Activated gamma-delta T cell (primary cell): ENCODE measurements around the gene ELP1.
"Not testable (repeated sequence)": the region's sequence is repeated elsewhere in the genome, so short reads cannot be mapped to it uniquely, and the experiment has no call there.

Experiments
- DNase-seq: peaks from one replicate; lab custom pipeline; 2025; lab: John Stamatoyannopoulos, UW
- total RNA-seq, 2 donors: gene quantifications; one replicate each; lab custom pipeline; 2026; lab: John Stamatoyannopoulos, UW

Gene ELP1, protein sequence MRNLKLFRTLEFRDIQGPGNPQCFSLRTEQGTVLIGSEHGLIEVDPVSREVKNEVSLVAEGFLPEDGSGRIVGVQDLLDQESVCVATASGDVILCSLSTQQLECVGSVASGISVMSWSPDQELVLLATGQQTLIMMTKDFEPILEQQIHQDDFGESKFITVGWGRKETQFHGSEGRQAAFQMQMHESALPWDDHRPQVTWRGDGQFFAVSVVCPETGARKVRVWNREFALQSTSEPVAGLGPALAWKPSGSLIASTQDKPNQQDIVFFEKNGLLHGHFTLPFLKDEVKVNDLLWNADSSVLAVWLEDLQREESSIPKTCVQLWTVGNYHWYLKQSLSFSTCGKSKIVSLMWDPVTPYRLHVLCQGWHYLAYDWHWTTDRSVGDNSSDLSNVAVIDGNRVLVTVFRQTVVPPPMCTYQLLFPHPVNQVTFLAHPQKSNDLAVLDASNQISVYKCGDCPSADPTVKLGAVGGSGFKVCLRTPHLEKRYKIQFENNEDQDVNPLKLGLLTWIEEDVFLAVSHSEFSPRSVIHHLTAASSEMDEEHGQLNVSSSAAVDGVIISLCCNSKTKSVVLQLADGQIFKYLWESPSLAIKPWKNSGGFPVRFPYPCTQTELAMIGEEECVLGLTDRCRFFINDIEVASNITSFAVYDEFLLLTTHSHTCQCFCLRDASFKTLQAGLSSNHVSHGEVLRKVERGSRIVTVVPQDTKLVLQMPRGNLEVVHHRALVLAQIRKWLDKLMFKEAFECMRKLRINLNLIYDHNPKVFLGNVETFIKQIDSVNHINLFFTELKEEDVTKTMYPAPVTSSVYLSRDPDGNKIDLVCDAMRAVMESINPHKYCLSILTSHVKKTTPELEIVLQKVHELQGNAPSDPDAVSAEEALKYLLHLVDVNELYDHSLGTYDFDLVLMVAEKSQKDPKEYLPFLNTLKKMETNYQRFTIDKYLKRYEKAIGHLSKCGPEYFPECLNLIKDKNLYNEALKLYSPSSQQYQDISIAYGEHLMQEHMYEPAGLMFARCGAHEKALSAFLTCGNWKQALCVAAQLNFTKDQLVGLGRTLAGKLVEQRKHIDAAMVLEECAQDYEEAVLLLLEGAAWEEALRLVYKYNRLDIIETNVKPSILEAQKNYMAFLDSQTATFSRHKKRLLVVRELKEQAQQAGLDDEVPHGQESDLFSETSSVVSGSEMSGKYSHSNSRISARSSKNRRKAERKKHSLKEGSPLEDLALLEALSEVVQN (N-terminal part only)
- 173 to 220 reads per million in 2 donors for total RNA-seq

DNA sequence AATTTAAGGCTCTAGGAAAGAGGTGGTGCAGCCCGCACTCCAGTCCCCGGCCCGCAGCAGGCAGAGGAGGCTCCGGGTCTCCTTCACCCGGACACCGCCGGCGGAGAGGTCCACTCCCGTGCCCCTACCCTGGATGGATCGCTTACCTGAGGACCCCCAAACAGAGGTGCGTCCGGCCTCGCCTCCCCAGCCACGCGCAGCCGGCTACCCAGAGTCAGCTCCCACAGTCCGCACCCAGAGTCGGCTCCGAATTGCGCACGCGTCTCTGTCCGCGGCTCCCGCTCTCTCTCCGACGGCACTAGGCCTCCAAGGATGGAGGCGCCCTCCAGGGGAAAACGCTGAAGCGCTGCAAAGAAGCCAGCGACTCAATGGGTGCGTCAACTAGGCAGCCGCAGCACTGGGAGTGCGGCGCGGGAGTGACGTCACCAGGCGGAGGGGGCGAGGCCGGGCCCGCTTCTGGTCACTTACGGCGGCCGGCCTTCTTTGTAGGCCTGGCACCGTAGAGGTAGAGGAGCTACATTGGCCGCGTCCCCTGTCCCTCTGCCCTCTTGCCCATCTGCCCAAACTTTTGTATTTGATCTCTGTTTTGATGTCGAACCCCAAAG lies at the start of gene ELP1:
Gene ELP1 (minus strand): TSS at position 407 of the 605 bp plus-strand sequence. CDS start 2,978 bp downstream, outside the sequence.
- DNase-seq = peak; percentile 85

DNA sequence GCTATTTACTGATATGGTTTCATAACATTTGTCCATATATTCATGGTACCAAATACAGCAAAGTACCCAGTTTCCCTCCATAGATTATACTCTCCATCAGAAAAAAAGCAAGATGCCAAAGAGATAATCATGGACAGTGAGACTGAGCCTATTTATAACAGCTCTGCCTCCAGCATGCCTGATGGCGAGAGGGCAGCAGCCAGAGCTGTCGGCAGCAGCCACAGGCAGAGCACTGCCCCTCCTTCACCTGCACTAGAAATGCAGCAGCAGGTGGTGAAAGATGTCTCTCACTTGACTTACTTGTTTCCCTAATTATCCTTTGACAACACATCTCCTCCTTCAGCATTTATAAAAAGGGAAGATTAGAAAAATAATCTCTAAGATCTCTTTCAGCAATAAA lies 47.0 kb upstream of the ELP1 start:
- no peak for DNase-seq

DNA sequence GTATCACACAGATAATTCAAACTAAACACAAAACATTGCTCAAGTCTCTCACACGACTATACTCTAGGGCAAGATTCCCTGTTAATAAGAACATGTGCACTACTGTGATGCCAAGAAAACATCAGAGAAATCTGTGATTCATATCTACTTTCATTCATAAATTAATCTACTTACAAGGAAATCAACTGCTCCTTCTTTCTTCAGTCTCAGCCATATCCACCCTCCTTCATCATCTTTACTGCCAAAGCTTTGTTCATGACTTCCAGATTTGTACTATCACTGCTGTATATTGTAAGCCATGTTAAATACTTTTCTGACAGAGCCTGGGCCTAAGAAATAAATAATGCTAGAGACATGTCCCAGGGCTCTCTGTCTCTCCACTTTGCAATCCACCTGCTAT lies 44.3 kb upstream of the ELP1 start:
- DNase-seq = no peak

DNA sequence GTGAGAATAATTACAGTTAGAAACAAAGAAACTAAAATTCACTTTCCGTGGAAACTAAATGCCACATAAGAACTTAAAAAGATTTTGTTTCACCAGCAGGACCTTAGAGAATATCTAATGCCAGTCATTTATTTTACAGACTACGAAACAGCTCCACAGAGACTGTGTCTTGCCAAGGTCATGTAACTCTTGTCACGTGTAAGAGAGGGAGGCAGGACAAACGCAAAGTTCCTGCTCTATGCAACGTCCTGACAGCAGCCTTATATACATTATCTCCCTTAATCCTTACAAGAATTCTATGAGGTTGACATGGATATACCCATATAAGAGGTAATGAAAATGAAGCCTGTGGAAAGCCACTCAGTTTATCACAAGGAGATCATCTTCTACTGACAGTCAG lies 40.0 kb upstream of the ELP1 start:
- no peak for DNase-seq

DNA sequence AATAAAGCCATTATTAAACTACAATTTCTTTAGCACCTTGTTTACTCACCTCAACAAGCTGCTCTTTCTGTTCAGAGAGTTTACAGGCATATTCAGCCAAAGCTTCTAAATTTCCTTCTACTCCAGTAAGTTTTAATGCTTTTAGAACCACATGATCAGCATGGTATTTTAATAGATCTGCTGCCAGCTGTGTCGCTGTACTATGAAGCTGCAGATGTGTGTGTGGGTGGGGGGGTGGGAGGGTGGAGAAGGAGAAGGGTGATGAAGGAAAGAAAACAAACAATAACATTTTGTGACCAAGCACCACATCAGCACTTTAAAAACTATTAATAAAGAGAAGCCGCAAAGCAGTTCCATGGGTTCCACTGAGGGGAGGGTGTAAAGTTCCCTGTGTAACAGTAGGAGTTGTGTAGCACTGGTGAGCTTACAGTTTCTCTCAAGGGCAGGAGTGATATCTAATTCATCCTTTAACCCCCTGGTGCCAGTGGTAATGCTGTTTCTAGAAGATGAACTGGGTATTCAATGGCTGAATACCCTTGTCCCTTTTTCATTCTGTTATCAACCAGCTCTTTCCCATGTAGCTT lies 38.8 kb upstream of the ELP1 start:
- no peak for DNase-seq

DNA sequence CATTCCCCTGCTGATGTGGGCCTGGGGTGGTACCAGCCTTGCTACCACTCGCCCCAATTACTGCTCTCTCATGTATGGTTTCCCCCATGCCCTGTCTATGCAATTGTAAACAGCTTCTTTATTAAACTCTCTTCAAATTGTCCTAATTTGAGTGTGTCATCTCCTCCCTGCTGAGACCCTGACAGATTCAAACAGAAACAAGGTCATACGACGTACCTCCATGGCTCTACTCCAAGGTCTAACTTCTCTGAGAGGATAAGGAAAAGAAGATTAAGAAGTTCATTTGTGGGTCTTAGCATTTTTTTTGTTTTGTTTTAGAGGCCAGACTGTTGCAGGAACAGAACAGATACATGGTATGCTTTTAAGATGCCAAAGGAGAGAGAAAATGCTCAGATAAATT lies 38.3 kb upstream of the ELP1 start:
- no peak for DNase-seq

DNA sequence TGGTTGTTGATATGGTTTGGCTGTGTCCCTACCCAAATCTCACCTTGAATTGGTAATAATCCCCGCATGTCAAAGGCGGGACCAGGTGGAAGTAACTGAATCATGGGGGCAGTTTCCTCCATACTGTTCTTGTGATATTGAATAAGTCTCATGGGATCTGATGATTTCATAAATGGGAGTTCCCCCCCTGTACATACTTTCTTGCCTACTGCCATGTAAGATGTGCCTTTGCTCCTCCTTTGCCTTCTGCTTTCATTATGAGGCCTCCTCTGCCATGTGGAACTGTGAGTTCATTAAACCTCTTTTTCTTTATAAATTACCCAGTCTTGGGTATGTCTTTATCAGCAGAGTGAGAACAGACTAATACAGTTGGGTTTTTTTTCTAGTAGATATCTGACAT lies 37.5 kb upstream of the ELP1 start:
- not testable (repeated sequence) for DNase-seq

DNA sequence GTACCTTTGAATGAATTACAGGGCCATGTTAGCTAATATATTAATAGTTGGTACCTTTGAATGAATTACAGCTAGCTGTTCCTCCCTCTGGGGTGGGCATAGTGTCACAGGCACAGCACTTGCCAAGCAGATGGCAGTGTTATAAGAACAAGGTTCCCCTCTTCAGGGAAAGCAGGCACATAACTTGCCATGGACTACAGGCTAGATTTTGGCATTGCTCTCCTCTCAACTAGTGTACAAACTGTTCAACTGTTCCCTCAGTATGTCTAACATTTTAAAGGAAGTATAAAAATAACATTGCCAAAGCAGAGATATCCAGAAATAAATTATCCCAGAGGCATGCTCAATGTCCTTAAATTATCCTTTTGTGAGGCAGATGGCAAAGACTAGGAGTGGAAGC lies 34.0 kb upstream of the ELP1 start:
- DNase-seq = no peak

DNA sequence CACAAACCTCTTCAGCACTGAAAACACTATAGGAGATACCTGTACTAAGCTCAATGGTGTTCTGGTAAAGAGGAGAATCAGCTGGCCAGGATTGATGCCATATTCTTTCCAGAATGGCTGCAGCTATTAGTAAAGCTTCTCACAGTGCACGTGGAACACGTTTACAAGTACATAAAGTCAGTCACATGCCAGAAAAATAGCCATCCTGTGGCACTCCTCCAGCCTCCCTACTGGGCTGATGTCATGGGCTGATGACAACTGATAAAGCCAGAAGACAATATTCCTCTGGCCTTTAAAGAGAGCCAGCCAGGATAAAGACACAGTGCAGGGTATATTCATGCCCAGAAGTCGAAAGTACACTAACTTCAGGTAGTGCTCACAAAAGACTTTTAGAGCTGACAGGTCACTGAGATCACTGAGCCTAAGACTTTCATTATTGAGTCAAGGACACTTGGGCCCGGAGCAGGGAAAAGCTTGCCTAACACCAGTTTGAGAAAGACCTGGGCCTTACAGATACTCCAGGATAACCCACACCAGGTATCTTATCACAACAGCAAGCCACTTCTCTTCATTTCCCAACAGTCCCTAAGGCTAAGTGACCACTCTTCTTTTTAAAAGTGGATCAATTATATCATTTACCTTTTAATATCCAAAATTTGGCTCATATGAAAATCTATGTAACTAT lies 29.7 kb upstream of the ELP1 start:
- no peak for DNase-seq

DNA sequence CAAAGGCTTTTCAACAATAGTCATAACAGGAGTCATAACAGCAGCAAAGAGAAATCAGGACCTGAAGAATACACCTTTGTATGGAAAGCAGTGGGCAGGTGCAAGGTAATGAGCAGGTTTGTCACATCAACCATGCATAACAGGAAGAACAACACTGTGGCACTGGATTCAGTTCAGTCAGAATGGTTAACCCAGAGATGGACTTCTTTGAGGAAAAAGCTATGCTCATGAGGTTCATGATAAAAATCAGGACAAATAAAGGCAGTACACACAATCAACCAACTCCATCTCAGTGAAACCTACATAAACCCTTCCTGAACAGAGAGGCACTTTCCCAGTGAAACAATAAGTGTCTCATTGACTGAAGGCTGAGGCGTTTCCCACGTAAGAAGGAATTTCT lies 27.2 kb upstream of the ELP1 start:
- no peak for DNase-seq

DNA sequence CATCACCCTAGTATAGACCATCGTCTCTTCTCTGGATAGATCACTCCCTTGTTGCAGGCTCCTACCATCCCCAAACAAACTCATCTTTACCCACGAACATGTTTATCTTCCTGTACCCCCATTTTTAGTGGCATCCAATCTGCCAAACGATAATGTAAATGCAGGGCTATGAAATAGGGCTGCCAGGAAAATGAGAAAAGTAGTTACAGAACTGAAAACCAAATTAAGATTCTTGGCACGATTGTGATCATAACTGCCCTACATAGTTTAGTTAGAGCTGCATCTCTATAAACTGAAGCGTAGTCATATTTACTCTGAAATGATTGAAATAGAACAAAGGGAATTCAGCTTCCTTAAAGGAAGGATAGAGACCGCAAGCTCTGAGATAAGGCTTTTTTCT lies 26.4 kb upstream of the ELP1 start:
- no peak for DNase-seq

DNA sequence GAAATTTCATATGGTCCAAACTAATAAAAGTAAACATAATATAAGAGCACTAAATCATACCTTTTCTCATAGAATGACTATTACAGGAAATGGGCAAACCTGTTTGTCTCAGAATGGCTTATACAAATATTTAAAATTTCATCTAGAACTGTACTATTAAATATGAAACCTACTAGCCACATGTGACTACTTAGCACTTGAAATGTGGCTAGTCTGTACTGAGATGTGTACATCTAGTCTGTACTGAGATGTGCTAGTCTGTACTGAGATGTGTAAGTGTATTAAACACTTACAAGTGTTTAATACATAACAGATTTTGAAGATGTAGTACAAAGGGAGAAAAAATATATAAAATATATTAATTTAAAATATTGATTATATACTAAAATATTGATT lies 22.7 kb upstream of the ELP1 start:
- DNase-seq = no peak

DNA sequence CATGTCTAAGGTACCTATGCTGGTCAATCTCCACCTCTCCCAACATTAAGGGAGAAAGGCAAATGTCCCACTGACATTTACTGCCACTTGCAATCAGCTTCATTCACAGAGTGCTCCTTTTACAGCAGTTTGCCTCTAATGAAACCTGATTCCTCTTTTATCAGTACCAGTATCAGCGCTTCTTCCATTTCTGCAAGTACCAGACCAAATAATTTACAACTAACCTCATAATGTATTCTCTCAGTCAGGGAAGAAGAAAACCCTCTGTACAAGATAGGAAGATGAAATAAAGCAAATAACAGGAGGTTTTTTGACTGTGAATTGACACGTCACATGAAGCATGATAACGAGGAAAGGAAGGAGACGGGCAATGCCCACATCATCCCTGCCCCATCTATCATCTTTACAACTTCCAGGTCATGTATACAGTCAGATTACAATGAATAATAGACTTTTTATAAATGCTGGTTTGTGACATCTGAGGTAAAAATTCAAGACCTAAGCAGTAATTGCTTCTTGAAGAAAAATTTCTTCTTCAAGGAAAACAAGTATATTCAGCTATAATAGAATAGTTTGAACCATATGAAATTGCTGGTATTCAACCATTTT lies 22.2 kb upstream of the ELP1 start:
- DNase-seq = no peak

DNA sequence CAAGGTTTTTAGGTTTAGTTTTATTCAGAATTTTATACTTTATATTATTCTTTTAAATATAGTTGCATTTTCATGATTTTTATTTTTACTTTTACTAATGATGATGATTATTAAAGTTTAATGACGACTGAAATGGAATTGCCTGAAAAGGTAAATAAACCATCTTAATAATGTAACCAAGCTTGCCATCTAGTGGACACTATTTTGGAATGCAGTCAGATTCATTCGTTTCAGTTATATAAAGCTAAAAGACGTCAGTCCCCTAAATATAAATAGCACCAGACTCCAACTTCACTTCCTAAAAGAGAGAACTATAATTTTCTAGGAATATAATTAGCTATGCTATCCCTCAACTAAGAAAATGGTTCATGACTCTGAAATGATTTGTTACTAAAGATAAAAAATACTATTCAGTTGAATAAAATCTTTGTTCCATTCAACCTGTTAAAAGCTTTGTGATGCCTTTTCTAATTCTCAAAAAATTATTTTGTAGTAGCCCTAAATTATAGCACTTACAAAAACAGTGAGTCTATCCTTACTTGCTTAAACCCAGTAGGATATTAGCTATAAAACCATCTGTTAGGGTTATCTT lies 20.2 kb upstream of the ELP1 start:
- DNase-seq = no peak

DNA sequence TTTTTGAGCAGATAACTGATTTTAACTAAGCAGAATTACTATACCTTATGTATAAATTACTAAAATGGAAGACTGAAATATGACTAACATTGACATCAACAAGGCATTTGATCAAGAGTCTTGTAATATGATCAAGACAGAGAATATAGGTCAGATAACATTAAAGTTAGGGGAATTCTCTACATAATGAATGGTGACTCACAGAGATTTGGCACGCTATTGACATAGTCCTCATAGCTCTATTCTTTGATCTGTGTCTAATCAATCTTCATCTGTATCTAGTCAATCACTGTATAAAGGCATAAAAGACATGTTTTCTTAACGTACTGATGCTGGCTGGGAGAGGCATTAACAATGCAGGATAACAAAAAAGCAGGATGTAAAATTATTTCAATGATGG lies 17.7 kb upstream of the ELP1 start:
- DNase-seq = no peak

DNA sequence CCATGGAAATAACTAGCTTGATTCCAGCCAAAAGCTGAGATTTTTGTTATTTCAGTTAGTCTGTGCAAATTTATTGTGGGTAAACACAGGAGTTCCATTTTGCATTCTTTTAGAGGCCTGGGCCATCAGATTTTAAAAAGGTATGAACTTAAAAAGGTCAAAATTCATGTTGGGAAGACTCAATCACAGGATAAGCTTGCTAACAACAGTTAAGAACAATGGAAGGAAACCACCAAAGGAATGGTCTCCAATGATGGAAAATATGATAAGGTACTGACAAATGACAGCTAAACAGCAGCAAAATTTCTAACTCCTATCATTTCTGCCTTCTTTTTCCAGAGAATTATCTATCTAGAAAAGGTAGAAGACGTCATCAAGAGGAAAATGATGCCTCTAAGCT lies 16.2 kb upstream of the ELP1 start:
- DNase-seq = no peak

DNA sequence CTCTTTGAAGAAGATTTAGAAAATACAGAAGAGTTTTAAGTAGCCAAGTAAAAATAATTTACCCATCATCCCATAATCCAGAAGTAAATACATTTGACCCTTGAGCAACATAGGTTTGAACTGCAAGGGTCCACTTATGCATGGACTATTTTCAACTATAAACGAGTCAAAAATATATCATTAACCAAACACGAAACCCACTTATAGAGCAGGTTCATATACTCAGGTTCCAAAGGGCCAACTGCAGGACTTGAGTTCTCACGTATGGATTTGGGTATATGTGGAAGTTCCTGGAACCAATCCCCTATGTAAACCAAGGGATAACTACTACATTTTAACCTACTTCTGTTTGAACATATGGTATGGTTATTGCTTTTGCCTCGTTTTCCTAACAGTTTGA lies 6.1 kb upstream of the ELP1 start:
- no peak for DNase-seq

DNA sequence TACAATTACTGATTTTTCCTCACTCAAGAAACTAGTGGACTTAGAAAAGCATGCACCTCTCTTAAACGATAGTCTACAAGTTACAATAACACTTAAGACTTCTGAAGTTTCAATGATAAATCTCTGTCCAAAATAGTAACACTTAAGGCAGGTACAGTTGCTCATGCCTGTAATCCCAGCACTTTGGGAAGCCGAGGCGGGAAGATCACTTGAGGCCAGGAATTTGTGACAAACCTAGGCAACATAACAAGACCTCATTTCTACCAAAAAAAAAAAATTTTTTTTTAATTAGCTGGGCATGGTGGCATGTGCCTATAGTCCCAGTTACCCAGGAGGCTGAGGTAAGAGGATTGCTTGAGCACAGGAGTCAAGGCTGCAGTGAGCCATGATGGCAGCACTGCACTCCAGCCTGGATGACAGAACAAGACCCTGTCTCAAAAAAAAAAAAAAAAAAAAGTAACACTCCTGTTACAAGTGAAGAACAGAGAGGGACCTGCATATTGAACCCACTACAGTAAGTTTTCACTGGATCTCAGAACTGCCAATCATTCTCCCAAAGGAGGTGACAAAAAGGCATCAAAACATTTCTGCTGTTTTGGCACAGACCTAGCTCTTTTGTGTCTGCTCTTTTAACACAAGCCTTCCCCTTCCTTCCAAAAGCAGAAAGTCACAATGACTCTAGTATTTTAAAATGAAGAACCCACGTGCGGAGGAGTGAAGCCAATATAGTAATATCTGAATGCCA lies 3.8 kb upstream of the ELP1 start:
- DNase-seq = no peak

DNA sequence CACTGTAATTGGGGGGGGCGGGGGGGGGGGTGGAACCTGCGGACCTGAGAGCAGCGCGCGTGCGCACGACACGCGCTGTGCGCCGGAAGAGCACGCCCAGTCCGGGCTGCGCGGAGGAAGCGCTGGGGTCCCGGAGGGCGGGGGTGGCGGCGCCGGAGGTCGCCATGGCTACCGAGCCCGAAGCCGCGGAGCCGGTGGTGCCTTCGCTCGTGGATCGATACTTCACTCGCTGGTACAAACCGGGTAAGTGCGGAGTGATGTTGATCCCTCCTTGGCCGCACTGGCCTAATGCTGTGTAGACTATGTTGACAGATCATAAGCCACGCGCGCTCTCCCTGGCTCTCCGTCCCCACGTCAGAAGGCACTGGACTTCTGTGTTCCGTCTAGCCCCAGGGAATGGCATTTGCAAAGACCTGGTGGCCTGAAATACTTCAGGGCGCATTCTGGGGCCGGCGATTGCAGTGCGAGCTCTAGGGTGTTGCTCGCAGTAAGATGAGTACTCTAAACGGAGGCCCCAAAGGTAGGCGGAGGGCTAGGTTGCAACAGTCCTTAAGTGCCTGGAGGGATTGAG lies 484 bp upstream of the ELP1 start, which contains the start of gene ABITRAM:
Gene ABITRAM (plus strand): TSS at position 78 of the 571 bp plus-strand sequence. CDS start 87 bp downstream, at position 165.
- DNase-seq = peak; percentile 72
